ENCODE results near the gene ELK4. TPM values are rescaled to one million over a fixed set of nuclear protein-coding genes. Genes with fewer than 3 reads are reported as not detected.

Gene ELK4
- total and polyA plus RNA-seq, 2 of the 13 experiments (the other 11 are each of a cell fraction or from before 2014, with no cell fraction given) = 8.3 to 13.1 TPM

GRCh38 chr1:205580923-205581180 is 51.0 kb downstream of the ELK4 start (continued):
- TF ChIP-seq BATF2 (CRISPR knock-in tag; IDR thresholded peaks at IDR 0.05) (no peak), ZSCAN22 (CRISPR knock-in tag; IDR thresholded peaks at IDR 0.05) (no peak), SUZ12 (IDR thresholded peaks at IDR 0.05; ENCODE audit: low read depth, low read length) (no peak), NFE2L1 (CRISPR knock-in tag; IDR thresholded peaks at IDR 0.05; ENCODE audit: borderline replicate concordance) (no peak), POLR2AphosphoS2 (IDR thresholded peaks at IDR 0.05; ENCODE audit: low read depth, low read length) (no peak), CREB1 (IDR thresholded peaks at IDR 0.05) (no peak), CREB1 (CRISPR knock-in tag; IDR thresholded peaks at IDR 0.05) (no peak)

- WGBS (ENCODE audit: low lambda C conversion rate) = 8% methylated on average over 12 of the region's 15 CpGs
- ChIA-PET POLR2A (no interaction called here), CTCF (ENCODE audit: low intra/inter-chr PET ratio, low total read pairs) (no interaction called here)
- Histone ChIP-seq H3K9me3 (ENCODE audit: low read length) (no peaks in the 10 kb centered on the region), H3K4me1 (ENCODE audit: insufficient read depth, low read length) (peaks cover 36% of the 10 kb centered on the region), H3K9ac (ENCODE audit: insufficient read depth, low read depth, low read length) (no peak overlapping the region), H3K36me3 (replicated peaks in 1 of 2; ENCODE audit: control insufficient read depth in 1 of 2, insufficient read depth in 2 of 2, low read length in 2 of 2) (no peaks in the 10 kb centered on the region), H3K4me3 (replicated peaks in 1 of 3; ENCODE audit: insufficient read depth in 1 of 3, low read depth in 2 of 3, low read length in 3 of 3) (no peak overlapping the region), H3K79me2 (ENCODE audit: insufficient read depth, low read length) (no peaks in the 10 kb centered on the region), H3K27me3 (ENCODE audit: control insufficient read depth in 1 of 2, insufficient read depth in 2 of 2, low read length in 2 of 2) (peaks cover 15 to 67% of the 10 kb centered on the region in 2 experiments), H3K27ac (ENCODE audit: extremely low read length, insufficient read depth, low read length) (no peak overlapping the region), H4K20me1 (ENCODE audit: insufficient read depth, low read length) (no peaks in the 10 kb centered on the region), H3K4me2 (ENCODE audit: low read depth, low read length) (no peak overlapping the region), H2AFZ (ENCODE audit: low read length) (no peak overlapping the region)
- FAIRE-seq (no peak), DNase-seq (ENCODE audit: low spot score) (no peak), ATAC-seq (no peak)
- intact Hi-C loops (cut with micrococcal nuclease; ENCODE audit: unreplicated experiment) = no loop called here
- BruUV-seq (replicated peaks) = no TSS peak
- TF ChIP-seq SATB2 (CRISPR knock-in tag; IDR thresholded peaks at IDR 0.05) (no peak), ZBTB33 (CRISPR knock-in tag; IDR thresholded peaks at IDR 0.05) (no peak), CSRNP1 (CRISPR knock-in tag; IDR thresholded peaks at IDR 0.05) (no peak), PCBP1 (IDR thresholded peaks at IDR 0.05; ENCODE audit: borderline replicate concordance, low read depth, low read length) (no peak), ATF2 (CRISPR knock-in tag; IDR thresholded peaks at IDR 0.05) (no peak), SIN3A (IDR thresholded peaks at IDR 0.05; ENCODE audit: borderline replicate concordance, low read depth, low read length) (no peak), ZEB1 (IDR thresholded peaks at IDR 0.05; ENCODE audit: insufficient replicate concordance, low read depth) (no peak)
- in situ Hi-C loops (cut with HindIII; ENCODE audit: extremely low pct_ligation_motif_present, low pct_unique_long_range_greater_than_20kb) = loop anchor here (5.0 kb wide), 1 partner anchor 43 kb away; no protein-coding TSS in a partner anchor
These were observed 51.5 kb downstream of the ELK4 start for GRCh38 chr1:205580140-205580922.
